HS-5 (cell line): ENCODE results near the gene ENAM.
A peak's percentile ranks its signal among the peaks of the same experiment; 100 is the strongest.
"Not testable (repeated sequence)": the region's sequence is repeated elsewhere in the genome, so short reads cannot be mapped to it uniquely, and the experiment has no call there.

Source experiments
- DNase-seq: peaks from one replicate; pipeline ENCODE4 v3.0.0-alpha.2; 2012; ENCODE audit warnings: low read depth

Gene ENAM

GRCh38 chr4:70676554-70677090 is 48.1 kb downstream of the ENAM start:
- DNase-seq, result no peak

DNA sequence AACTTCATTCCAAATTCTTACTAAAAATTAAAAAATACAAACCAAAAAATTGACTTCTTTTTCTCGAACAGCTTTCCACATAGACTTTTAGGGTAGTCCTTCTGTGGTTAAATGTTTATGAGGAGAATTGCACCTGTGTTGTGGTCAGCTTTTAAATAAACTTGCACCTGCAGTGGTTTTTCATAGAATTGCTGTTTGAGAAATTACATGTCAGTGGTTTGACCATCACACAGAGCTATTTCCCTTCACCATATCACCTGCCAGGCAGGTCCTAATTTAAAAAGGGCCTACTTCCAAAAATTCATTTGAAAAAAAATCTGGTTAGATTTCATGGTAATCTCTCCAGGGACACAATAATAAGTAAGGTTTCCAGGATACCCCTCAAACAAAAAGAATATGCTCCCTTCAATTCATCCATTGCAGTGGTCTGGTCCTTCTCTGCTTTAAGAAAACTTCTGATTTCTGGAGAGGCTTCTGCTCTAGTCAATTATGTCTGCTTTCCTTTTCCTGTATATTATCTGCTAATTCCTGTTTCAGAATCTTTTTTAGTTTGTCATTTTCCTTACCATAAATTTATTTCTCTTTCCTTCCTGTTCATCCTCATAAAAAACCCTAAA is 49.9 kb downstream of the ENAM start:
- DNase-seq, result no peak

DNA sequence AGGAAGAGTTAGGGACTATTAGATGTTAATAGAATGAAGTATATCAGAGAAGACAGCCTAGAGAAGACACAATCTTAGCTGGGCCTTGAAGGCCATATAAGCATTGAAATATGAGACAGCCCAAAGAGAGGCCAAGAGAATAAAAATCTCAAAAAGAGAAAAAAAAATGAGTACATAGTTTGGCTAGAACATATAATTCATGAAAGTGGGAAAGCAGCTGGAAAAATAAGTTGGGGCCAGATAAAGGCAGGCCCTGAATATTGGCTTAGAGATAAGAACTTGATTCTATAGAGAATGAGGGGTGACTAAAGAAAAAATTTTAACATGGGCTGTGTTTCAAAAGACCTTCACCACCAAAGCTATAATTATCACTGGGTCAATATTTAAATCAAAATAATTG is 52.4 kb downstream of the ENAM start:
- DNase-seq, result no peak

DNA sequence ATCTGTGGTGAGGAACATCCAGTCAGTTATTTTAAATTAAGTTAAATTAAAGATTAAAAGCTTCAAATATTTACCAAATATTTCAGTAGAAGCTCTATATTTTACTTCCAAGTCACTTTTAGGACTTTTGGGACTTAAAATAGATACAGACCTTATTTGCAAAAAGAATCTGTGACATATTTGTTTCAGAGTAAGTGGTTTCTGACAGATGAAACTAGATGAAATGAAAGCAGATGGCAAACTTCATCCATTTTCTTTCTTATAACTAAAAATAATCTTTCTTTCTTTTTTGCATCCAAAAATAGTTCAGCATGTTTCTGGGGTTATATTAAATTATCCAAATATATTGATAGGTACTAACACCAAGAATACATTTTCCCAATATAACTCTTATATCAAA is 53.2 kb downstream of the ENAM start:
- no peak for DNase-seq

DNA sequence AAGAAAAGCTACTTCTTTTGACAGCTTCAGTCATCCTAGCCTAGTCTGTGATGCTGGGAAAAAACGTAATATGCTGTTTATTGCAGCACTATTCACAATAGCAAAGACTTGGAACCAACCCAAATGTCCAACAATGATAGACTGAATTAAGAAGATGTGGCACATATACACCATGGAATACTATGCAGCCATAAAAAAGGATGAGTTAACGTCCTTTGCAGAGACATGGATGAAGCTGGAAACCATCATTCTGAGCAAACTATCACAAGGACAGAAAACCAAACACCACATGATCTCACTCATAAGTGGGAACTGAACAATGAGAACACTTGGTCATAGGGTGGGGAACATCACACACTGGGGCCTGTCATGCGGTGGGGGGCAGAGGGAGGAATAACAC is 53.6 kb downstream of the ENAM start:
- DNase-seq, result not testable (repeated sequence)

- DNase-seq, result no peak
Observed at GRCh38 chr4:70687392-70687791, 58.8 kb downstream of the ENAM start.

DNA sequence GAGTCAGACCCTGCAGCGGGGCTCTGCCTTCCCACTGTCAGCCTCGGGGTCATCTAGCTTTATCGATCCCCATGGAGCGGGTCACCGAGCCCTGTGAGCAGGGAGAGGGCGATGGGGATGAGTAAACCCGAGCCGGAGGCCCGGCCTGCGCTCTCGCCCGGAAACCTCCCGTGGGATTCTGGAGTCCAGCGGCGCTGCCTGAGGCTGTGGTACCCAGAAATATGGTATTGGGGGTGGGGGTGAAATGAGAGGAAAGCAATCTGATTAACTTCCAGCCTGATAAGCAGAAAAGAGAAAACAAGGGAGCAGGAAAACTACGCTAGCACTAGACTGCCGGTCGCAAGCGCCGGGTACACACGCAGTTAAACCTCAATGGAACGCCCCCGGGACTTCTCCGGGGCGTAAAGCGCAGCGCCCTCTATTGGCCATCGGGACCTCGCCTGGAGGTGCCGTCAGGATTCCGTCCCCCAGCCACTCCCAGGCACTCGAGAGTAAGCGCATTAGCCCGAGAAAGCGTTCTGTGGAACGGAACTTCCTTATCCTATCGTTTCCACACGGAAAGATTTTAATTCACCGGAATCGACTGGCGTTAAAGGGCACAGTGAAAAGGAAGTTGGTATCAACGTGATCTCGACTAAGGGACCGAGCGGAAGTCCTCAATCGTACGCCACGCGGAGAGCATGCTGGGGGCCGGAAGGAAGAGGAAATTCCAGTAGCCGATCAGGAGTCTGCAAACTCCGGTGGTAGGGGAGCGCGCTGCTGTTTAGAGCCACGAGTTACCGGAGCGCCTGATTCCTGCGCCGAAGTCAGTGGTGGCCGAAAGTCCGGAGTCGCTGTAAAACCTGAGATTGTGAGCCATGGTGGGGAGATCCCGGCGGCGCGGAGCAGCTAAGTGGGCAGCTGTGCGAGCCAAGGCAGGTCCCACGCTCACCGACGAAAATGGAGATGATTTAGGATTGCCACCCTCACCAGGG is 59.6 kb downstream of the ENAM start, which contains the start of gene UTP3:
UTP3 (plus strand) TSS at position 712 of the 974 bp plus-strand sequence; CDS start at position 858, 146 bp downstream.
- DNase-seq, result peak; percentile 98

- DNase-seq, result no peak
Observed at GRCh38 chr4:70688795-70689231, 60.3 kb downstream of the ENAM start.

- no peak for DNase-seq
Observed at GRCh38 chr4:70691661-70692060, 63.1 kb downstream of the ENAM start.

- DNase-seq, result not testable (repeated sequence)
Observed at GRCh38 chr4:70694633-70695032, 66.1 kb downstream of the ENAM start.
